Panc1 (cell line): ENCODE data around the gene SCFD1. TPM values are rescaled to one million over a fixed set of nuclear protein-coding genes. Genes with fewer than 3 reads are reported as not detected.
"Not testable (repeated sequence)": the region's sequence is repeated elsewhere in the genome, so short reads cannot be mapped to it uniquely, and the experiment has no call there.

Source experiments
- ATAC-seq: fragments of 200-7000 bp; cut with Tn5 transposase; 2 replicates; pipeline ENCODE4 v1.9.1; 2020; ENCODE audit warnings: mild to moderate bottlenecking, moderate library complexity
- BruUV-seq: library from RNA; stranded (reverse); fragments of 400-500 nt; replicated peaks from 2 replicates; lab custom pipeline; 2021; lab: Mats Ljungman, UMichigan
- CTCF ChIA-PET: fragments of 300-600 bp; sonication (Branson Sonifier 250); formaldehyde crosslinking; loops from one replicate; lab custom pipeline; 2022; ENCODE audit warnings: antibody characterized with exemption; lab: Charles Lee
- POLR2A ChIA-PET: fragments of 300-600 bp; sonication (Branson Sonifier 250); formaldehyde crosslinking; loops from one replicate; lab custom pipeline; 2022; ENCODE audit warnings: antibody characterized with exemption; lab: Charles Lee
- DNase-seq: peaks from one replicate; pipeline ENCODE4 v3.0.0-alpha.2; 2010; ENCODE audit warnings: low read depth, low spot score
- H3K27ac ChIP-seq: 2 replicates; pipeline ENCODE4 v1.5.1; 2011; ENCODE audit warnings: mild to moderate bottlenecking, low read length, inconsistent platforms
- H3K27me3 ChIP-seq: fragments of 200-500 bp; sonication (Bioruptor generic); 2 replicates; pipeline ENCODE4 v1.6.0; 2014; ENCODE audit warnings: low read length, inconsistent platforms; ENCODE audit not compliant: control insufficient read depth, insufficient read depth
- H3K36me3 ChIP-seq: fragments of 200-500 bp; sonication (Bioruptor generic); 2 replicates; pipeline ENCODE4 v1.5.1; 2014; ENCODE audit warnings: inconsistent platforms, mild to moderate bottlenecking, low read length, moderate library complexity; ENCODE audit not compliant: control insufficient read depth, insufficient read depth
- H3K4me1 ChIP-seq: 2 replicates; pipeline ENCODE4 v1.5.1; 2011; ENCODE audit warnings: inconsistent platforms, mild to moderate bottlenecking, low read length, moderate library complexity; ENCODE audit not compliant: control insufficient read depth, insufficient read depth
- H3K4me3 ChIP-seq, 2 experiments: 2 replicates each; pipeline ENCODE4 v1.5.1; 2011 to 2012; ENCODE audit warnings: low read depth in 2 of 2, low read length in 2 of 2, mild to moderate bottlenecking in 2 of 2, inconsistent platforms in 1 of 2, moderate library complexity in 1 of 2
- H3K9me3 ChIP-seq: fragments of 200-500 bp; sonication (Bioruptor generic); 2 replicates; pipeline ENCODE4 v1.5.1; 2014; ENCODE audit warnings: low read depth, mild to moderate bottlenecking, inconsistent platforms, low read length, moderate library complexity; ENCODE audit not compliant: control insufficient read depth, insufficient read depth
- POLR2AphosphoS5 ChIP-seq: IDR thresholded peaks from 2 replicates; pipeline ENCODE4 v1.6.1; 2012; ENCODE audit warnings: mild to moderate bottlenecking, low read depth, low read length, moderate library complexity
- SIN3A ChIP-seq: IDR thresholded peaks from 2 replicates; pipeline ENCODE4 v1.6.1; 2012; ENCODE audit warnings: low read depth, mild to moderate bottlenecking, low read length, moderate library complexity, borderline replicate concordance; ENCODE audit not compliant: insufficient read depth
- TCF7L2 ChIP-seq: IDR thresholded peaks from 2 replicates; pipeline ENCODE4 v1.6.1; 2011; ENCODE audit warnings: mild to moderate bottlenecking, low read depth, low read length, inconsistent platforms
- in situ Hi-C: cut with HindIII; loops from 2 replicates; pipeline ENCODE4 v1.10.0; 2016; ENCODE audit warnings: low sequenced_read_pairs, low pct_unique_long_range_greater_than_20kb
- intact Hi-C: fragments of 100-400 bp; cut with micrococcal nuclease; formaldehyde crosslinking; loops from one replicate; pipeline ENCODE4 v1.10.0; 2022; ENCODE audit not compliant: unreplicated experiment
- total RNA-seq: library from RNA; stranded (reverse); gene quantifications from one replicate; pipeline ENCODE4 v1.2.1, GENCODE V29; 2021; ENCODE audit not compliant: unreplicated experiment
- TF ChIP-seq, protein P1 (sequence below), 2 experiments: IDR thresholded peaks; 2 replicates each; pipeline ENCODE4 v1.6.1; 2011 to 2012; ENCODE audit warnings: low read depth in 2 of 2, control low read depth in 1 of 2, low read length in 1 of 2, mild to moderate bottlenecking in 1 of 2, moderate library complexity in 1 of 2; ENCODE audit not compliant: insufficient read depth in 1 of 2
- TF ChIP-seq, protein P2 (sequence below): fragments of 450-650 bp; IDR thresholded peaks from 2 replicates; pipeline ENCODE4 v1.5.1; 2017; ENCODE audit warnings: mild to moderate bottlenecking

The SCFD1 gene
- total RNA-seq, 1 experiment from 2014 or later = 43.8 TPM

DNA sequence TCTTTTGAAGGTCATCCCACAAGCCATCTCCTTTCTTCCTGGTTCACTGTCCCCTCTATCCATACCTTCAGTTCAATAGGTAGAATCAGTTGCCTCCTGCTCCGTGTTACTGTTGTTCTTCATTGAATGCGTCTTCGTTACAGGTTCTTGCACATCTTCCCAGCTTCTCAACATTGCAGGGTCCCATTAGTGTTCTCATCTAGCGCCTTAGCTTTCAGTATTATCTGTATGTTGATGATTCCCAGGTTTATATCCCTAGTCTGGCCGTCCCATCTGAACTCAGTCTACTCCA lies 2.0 kb downstream of the SCFD1 start:
- TF ChIP-seq, protein P1, sequence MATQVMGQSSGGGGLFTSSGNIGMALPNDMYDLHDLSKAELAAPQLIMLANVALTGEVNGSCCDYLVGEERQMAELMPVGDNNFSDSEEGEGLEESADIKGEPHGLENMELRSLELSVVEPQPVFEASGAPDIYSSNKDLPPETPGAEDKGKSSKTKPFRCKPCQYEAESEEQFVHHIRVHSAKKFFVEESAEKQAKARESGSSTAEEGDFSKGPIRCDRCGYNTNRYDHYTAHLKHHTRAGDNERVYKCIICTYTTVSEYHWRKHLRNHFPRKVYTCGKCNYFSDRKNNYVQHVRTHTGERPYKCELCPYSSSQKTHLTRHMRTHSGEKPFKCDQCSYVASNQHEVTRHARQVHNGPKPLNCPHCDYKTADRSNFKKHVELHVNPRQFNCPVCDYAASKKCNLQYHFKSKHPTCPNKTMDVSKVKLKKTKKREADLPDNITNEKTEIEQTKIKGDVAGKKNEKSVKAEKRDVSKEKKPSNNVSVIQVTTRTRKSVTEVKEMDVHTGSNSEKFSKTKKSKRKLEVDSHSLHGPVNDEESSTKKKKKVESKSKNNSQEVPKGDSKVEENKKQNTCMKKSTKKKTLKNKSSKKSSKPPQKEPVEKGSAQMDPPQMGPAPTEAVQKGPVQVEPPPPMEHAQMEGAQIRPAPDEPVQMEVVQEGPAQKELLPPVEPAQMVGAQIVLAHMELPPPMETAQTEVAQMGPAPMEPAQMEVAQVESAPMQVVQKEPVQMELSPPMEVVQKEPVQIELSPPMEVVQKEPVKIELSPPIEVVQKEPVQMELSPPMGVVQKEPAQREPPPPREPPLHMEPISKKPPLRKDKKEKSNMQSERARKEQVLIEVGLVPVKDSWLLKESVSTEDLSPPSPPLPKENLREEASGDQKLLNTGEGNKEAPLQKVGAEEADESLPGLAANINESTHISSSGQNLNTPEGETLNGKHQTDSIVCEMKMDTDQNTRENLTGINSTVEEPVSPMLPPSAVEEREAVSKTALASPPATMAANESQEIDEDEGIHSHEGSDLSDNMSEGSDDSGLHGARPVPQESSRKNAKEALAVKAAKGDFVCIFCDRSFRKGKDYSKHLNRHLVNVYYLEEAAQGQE (IDR thresholded peaks at IDR 0.05; ENCODE audit: insufficient read depth in 1 of 2, low read depth in 2 of 2, low read length in 1 of 2) = no peak
- no TSS peak for BruUV-seq
- Histone ChIP-seq H3K9me3 (no peaks in the 10 kb centered on the region), H3K4me3 (no peak overlapping the region), H3K36me3 (peaks cover 7% of the 10 kb centered on the region), H3K27ac (no peak overlapping the region), H3K27me3 (no peaks in the 10 kb centered on the region), H3K4me1 (peaks cover 3% of the 10 kb centered on the region; the same call in 1 of the 2 replicates)
- DNase-seq (no peak), ATAC-seq (no peak)
- in situ Hi-C loops (no loop called here), intact Hi-C loops (no loop called here)
- CTCF ChIA-PET = no interaction called here
- POLR2A ChIA-PET = no interaction called here

DNA sequence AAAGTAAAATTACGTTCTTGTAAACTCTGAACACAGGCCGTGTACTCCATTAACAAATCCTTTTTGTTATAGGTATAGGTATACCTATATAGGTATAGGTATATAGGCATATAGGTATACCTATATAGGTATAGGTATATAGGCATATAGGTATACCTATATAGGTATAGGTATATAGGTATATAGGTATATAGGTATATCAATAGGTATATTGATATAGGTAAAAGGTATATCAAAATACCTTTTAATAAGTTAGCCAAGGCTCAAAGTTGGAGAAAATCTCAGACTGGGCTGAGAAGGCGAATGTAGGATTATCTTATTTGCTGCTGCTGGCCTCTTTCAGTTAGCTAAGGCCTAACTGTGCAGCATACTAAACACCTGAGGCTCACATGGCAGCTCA lies 3.4 kb downstream of the SCFD1 start:
- Histone ChIP-seq H3K9me3 (no peaks in the 10 kb centered on the region), H3K27ac (no peak overlapping the region), H3K27me3 (no peaks in the 10 kb centered on the region), H3K4me1 (0 out of 2 replicates have a peak, but pooled peaks cover 3% of the 10 kb centered on the region), H3K36me3 (peaks cover 7% of the 10 kb centered on the region; the same call in 1 of the 2 replicates), H3K4me3 (no peak overlapping the region)
- no peak for ATAC-seq
- intact Hi-C loops = no loop called here
- DNase-seq = no peak
- in situ Hi-C loops = no loop called here
- ChIA-PET POLR2A (no interaction called here), CTCF (interaction anchor here (0.6 kb wide), 1 partner anchor 30 kb away, joined by 5 read pairs; no protein-coding TSS in a partner anchor)
- no peak for TF ChIP-seq POLR2AphosphoS5
- no peak for TF ChIP-seq SIN3A
- TF ChIP-seq, protein P2, sequence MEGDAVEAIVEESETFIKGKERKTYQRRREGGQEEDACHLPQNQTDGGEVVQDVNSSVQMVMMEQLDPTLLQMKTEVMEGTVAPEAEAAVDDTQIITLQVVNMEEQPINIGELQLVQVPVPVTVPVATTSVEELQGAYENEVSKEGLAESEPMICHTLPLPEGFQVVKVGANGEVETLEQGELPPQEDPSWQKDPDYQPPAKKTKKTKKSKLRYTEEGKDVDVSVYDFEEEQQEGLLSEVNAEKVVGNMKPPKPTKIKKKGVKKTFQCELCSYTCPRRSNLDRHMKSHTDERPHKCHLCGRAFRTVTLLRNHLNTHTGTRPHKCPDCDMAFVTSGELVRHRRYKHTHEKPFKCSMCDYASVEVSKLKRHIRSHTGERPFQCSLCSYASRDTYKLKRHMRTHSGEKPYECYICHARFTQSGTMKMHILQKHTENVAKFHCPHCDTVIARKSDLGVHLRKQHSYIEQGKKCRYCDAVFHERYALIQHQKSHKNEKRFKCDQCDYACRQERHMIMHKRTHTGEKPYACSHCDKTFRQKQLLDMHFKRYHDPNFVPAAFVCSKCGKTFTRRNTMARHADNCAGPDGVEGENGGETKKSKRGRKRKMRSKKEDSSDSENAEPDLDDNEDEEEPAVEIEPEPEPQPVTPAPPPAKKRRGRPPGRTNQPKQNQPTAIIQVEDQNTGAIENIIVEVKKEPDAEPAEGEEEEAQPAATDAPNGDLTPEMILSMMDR = no peak
- TF ChIP-seq TCF7L2 = no peak
- TF ChIP-seq, protein P1 (IDR thresholded peaks at IDR 0.05; ENCODE audit: insufficient read depth in 1 of 2, low read depth in 2 of 2, low read length in 1 of 2) = no peak
- no TSS peak for BruUV-seq

DNA sequence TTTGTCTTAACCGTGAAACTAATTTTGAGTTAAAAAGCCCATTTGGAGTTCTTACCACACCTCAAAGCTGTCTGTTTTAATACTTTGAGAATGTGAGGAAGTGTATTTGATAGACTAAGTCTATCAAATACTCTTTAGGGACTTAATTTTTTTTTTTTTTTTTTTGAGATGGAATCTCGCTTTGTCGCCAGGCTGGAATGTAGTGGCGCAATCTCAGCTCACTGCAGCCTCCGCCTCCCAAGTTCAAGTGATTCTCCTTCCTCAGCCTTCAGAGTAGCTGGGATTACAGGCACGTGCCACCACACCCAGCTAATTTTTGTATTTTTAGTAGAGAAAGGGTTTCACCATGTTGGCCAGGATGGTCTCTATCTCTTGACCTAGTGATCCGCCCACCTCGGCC lies 7.3 kb downstream of the SCFD1 start:
- ATAC-seq, H3K36me3 ChIP-seq, CTCF ChIA-PET: not testable (repeated sequence)

More for the DNA sequence above, 7.3 kb downstream of the SCFD1 start:
- intact Hi-C loops, DNase-seq, H3K27ac ChIP-seq, H3K9me3 ChIP-seq, POLR2A ChIA-PET, H3K4me1 ChIP-seq, H3K4me3 ChIP-seq, in situ Hi-C loops, H3K27me3 ChIP-seq, BruUV-seq: not testable (repeated sequence)
